Measurements from ENCODE around the gene DGKA. TPM values are rescaled to one million over a fixed set of nuclear protein-coding genes. Genes with fewer than 3 reads are reported as not detected.

Gene DGKA
- total and polyA plus RNA-seq, 2 of the 13 experiments (the other 11 are each of a cell fraction or from before 2014, with no cell fraction given), result 2.4 to 5.4 TPM

- no peak for TF ChIP-seq MLXIP (CRISPR knock-in tag; IDR thresholded peaks at IDR 0.05; ENCODE audit: borderline replicate concordance)
- no peak for TF ChIP-seq ZSCAN31 (CRISPR knock-in tag; IDR thresholded peaks at IDR 0.05; ENCODE audit: low read depth)
- no peak; the same call in 1 of the 2 replicates for TF ChIP-seq GFI1 (CRISPR knock-in tag; IDR thresholded peaks at IDR 0.05; ENCODE audit: borderline replicate concordance)
- no peak for TF ChIP-seq GLMP (CRISPR knock-in tag; IDR thresholded peaks at IDR 0.05; ENCODE audit: borderline replicate concordance)
- peak; percentile 23; the same call in 1 of the 3 replicates for TF ChIP-seq MXI1 (IDR thresholded peaks at IDR 0.05; ENCODE audit: borderline replicate concordance, low read depth, low read length)
- no peak for TF ChIP-seq SATB2 (CRISPR knock-in tag; IDR thresholded peaks at IDR 0.05)
- TF ChIP-seq CAMTA2 (CRISPR knock-in tag; IDR thresholded peaks at IDR 0.05; ENCODE audit: borderline replicate concordance), result peak; percentile 78; the same call in 1 of the 2 replicates
- TF ChIP-seq POLR2G (IDR thresholded peaks at IDR 0.05; ENCODE audit: low read depth, low read length), result peak; percentile 75
- TF ChIP-seq ZNF605 (CRISPR knock-in tag; IDR thresholded peaks at IDR 0.05), result peak; percentile 64; the same call in 1 of the 2 replicates
- TF ChIP-seq ZNF160 (CRISPR knock-in tag; IDR thresholded peaks at IDR 0.05), result no peak; the same call in 1 of the 2 replicates
- TF ChIP-seq GPN1 (CRISPR knock-in tag; IDR thresholded peaks at IDR 0.05; ENCODE audit: borderline replicate concordance), result no peak
- peak; percentile 97 for TF ChIP-seq YY1 (IDR thresholded peaks at IDR 0.05; ENCODE audit: insufficient read depth, insufficient replicate concordance, low read depth, low read length)
- TF ChIP-seq MBNL3 (CRISPR knock-in tag; conservative IDR thresholded peaks at IDR 0.05), result no peak
- no peak for TF ChIP-seq ZNF720 (CRISPR knock-in tag; IDR thresholded peaks at IDR 0.05)
- TF ChIP-seq HIC2 (CRISPR knock-in tag; IDR thresholded peaks at IDR 0.05; ENCODE audit: low read depth), result no peak
- no peak for TF ChIP-seq MIER3 (CRISPR knock-in tag; IDR thresholded peaks at IDR 0.05; ENCODE audit: borderline replicate concordance)
- TF ChIP-seq NAIF1 (CRISPR knock-in tag; IDR thresholded peaks at IDR 0.05; ENCODE audit: borderline replicate concordance), result 0 out of 2 replicates have a peak, but pooled peaks have one; percentile 20
- TF ChIP-seq ARHGAP35 (CRISPR knock-in tag; IDR thresholded peaks at IDR 0.05; ENCODE audit: borderline replicate concordance), result no peak
- no peak for TF ChIP-seq ZNF350 (CRISPR knock-in tag; IDR thresholded peaks at IDR 0.05; ENCODE audit: borderline replicate concordance, low read depth)
- no peak for TF ChIP-seq ZNF383 (CRISPR knock-in tag; IDR thresholded peaks at IDR 0.05; ENCODE audit: borderline replicate concordance)
- peak; percentile 58; the same call in 1 of the 2 replicates for TF ChIP-seq ZFY (CRISPR knock-in tag; IDR thresholded peaks at IDR 0.05)
Measured at GRCh38 chr12:55926738-55927587, 4.0 kb upstream of the DGKA start (continued).
